ENCODE measurements around the gene PTK6.

Gene PTK6

DNA sequence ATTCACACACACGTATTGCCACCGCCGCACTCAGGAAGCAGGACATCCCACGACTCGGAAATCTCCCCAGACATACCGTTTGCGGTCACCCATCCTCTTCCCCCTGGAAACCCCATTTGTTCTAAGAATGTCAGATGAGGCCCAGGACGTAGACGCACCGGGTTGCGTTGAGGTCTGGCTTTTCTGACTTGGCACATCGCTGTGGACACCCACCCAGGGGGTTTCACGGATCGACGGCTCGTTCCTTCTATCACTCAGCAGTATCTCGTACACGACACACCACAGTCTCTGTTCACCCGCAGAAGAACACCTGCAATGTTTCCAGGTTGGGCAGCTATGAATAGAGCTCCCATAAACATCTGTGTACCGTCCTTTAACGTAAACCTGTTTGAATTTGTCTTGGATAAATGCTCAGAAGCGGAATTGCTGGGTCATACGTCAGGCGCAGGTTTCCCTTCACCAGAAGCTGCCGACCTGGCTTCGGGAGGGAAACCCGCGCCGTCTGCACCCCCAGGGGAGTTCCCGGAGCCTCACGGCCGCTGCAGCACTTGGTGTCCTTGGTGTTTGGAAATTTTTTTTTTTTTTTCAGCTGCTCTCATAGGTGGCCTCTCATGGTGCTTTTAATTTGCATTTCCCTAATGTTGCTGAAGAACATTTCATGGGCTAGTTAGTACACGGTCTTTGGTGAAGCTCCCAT is 29.0 kb downstream of the PTK6 start:
- DNase-seq (ENCODE audit: low spot score) = no peak

DNA sequence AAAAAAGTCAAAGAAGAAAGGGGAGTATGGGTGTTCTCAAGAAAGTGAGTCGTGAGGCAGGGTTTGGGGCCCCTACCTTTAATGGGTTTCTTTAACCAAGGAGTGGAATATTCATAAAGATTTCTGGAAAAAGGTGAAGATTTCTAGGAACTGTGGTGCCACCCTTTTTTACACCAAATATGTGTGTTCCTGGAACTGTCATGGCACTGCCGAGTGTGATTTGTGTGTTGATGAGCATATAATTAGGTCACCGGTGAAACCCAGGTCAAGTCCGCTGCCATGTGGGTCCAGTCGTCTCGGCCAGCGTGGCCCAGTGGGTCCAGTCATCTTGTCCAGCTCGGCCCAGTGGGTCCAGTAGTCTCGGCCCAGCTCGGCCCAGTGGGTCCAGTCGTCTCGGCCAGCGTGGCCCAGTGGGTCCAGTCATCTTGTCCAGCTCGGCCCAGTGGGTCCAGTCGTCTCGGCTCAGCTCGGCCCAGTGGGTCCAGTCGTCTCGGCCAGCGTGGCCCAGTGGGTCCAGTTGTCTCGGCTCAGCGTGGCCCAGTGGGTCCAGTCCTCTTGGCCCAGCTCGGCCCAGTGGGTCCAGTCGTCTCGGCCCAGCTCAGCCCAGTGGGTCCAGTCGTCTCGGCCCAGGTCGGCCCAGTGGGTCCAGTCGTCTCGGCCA is 30.0 kb downstream of the PTK6 start:
- DNase-seq (ENCODE audit: low spot score) = no peak

GRCh38 chr20:63505723-63506122 is 31.5 kb downstream of the PTK6 start:
- no peak for DNase-seq (ENCODE audit: low spot score)

GRCh38 chr20:63505281-63505680 is 31.9 kb downstream of the PTK6 start:
- DNase-seq (ENCODE audit: low spot score) = no peak

DNA sequence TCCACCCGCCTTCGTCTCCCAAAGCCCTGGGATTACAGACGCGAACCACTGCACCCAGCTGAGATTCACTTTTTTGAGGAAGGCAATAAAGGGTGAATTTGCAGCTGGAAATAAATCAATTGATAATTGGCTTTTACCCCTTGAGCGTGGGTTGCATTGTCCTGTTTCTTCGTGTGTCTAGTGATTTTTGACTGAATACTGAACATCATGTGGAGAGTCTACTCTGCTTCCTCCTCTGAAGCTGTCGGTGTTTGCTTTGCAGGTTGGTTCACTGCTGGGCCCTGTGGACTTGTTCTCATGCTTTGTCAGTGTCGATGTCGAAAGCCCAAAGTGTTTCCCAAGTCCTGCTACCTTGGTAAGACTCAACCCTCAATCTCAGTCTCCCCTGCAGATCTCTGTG is 32.5 kb downstream of the PTK6 start:
- no peak for DNase-seq (ENCODE audit: low spot score)

- DNase-seq (ENCODE audit: low spot score) = no peak
These were observed 33.7 kb downstream of the PTK6 start for GRCh38 chr20:63503524-63503923.

- DNase-seq (ENCODE audit: low spot score) = no peak
These were observed 34.5 kb downstream of the PTK6 start for GRCh38 chr20:63502671-63503172.

DNA sequence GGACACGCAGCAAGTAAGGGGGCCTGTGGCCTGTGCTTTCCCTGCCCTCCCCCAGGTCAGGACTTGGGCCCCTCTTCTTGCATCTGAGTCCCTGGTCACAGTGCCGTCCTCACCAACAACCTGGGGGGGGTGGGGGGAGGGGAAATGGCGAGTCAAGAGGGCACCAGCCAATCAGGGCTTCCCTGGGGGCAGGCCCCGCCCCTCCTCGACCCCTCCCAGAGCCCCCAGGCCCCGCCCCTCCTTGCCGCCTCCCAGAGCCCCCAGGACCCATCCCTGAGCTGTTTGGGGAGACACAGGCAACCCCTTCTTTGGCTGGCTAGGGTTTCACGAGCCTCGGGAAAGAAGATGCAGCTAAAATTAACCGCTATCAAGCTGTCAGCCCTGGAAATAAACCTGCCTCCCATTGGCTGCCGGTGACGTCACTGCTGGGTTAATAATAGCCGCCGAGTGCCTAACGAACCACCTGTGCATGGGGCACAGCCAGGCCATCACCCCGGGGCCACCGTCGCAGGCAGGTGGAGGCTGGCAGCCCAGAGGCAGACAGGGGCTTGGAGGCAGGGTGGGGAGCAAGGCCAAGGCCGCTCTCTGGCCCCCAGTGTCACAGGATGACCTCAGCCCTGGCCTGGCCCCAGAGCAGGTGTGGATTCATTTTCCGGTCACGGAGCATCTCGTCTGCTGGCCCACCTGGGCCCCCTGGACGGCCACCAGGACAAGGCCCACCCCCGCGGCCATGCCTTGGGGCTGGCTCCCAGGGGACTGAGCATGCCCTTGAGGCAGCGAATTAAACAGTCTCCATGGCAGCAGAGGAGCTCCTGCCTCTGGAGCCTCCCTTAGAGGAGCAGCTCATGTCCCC is 35.1 kb downstream of the PTK6 start:
- no peak for DNase-seq (ENCODE audit: low spot score)

GRCh38 chr20:63500902-63501817 is 36.0 kb downstream of the PTK6 start:
- DNase-seq (ENCODE audit: low spot score) = no peak

DNA sequence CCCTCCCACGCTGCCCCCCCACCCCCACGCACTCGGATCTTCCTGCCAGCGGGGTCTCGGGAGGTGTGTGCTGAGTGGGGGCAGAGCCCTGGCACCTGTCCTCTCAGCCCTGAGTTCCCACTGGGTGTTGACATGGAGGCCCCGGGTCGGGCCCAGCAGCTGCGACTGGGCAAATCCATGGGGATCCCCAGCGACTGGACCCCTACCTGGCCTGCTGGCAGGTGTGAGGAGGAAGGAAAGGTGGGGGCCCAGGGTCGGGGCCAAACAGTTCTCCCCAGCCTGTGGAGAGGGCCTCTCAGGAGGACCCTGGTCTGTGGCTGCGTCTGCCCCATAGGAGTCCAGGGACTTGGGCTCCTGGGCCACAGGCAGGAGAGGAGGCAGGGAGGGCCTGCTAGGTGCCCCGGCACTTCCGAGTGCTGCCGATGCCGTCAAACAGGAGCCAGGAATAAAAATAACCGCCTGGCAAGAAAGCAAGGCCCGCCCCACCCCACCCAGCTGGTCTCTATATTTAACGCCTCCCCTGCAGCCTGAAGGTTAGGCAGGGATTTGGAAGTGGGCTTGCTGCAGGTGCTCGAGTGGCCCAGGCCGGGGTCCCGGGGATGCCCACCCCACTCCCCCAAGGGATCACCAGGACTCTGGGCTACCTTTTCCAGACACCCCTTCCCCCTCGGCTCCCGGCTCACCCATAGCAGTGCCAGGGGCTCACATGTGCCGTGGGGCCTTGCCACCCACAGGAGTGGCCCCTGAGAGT is 36.9 kb downstream of the PTK6 start:
- DNase-seq (ENCODE audit: low spot score) = no peak

DNA sequence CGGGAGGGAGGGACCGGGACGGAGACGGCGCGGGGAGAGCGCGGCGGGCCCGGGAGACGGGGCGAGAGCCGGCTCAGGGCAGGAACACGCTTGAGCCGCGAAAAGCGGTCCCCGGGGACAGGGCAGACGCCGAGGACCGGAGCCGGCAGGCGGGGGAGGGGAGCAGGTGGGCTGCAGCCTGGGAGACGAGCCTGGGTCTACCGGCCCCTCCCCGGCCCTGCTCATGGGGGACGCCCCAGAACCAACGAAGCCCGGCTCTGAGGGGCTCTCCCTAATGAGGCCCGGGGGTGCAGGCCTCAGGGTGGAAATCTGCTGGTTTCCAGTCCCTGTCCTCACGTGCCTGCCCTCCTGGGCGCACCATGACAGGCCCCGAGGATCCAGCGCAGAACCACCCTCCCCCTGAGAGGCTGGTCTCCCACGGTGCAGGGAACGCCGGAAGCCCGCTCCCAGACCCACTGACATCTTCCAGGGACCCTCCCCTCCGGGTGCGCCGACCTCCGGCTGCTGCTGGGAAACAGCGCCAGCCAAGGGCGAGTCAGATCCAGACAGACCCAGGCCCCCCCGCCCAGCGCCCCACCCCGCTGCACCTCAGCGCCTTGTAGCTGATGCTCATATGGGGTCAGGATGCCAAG is 37.7 kb downstream of the PTK6 start:
- DNase-seq (ENCODE audit: low spot score) = no peak

GRCh38 chr20:63498960-63499337 is 38.2 kb downstream of the PTK6 start, which contains the start of gene EEF1A2:
Gene EEF1A2, minus strand, starts transcription at chr20:63499083. Its CDS starts 1,320 bp downstream, at chr20:63497763.
- DNase-seq (ENCODE audit: low spot score) = no peak

- no peak for DNase-seq (ENCODE audit: low spot score)
These were observed 38.9 kb downstream of the PTK6 start for GRCh38 chr20:63497946-63498935.

- no peak for DNase-seq (ENCODE audit: low spot score)
These were observed 39.8 kb downstream of the PTK6 start for GRCh38 chr20:63497138-63497945.

GRCh38 chr20:63496596-63497120 is 40.5 kb downstream of the PTK6 start:
- no peak for DNase-seq (ENCODE audit: low spot score)

GRCh38 chr20:63495741-63496595 is 41.2 kb downstream of the PTK6 start:
- no peak for DNase-seq (ENCODE audit: low spot score)

GRCh38 chr20:63495167-63495720 is 41.9 kb downstream of the PTK6 start:
- DNase-seq (ENCODE audit: low spot score) = no peak
